ENCODE measurements around the gene CYB5R3. TPM values are rescaled to one million over a fixed set of nuclear protein-coding genes. Genes with fewer than 3 reads are reported as not detected.
A peak's percentile ranks its signal among the peaks of the same experiment; 100 is the strongest.

Gene CYB5R3
- total RNA-seq, 1 experiment from 2014 or later, result 104 TPM

GRCh38 chr22:42686756-42687491 lies 37.7 kb upstream of the CYB5R3 start:
- DNase-seq (ENCODE audit: unreplicated experiment), result no peak
- H3K4me3 Mint-ChIP-seq (ENCODE audit: unreplicated experiment), result peak overlapping the region; percentile 2
- ChIA-PET CTCF (interaction anchor here (0.8 kb wide), 1 partner anchor 54 kb away, joined by 3 read pairs; no protein-coding TSS in a partner anchor), POLR2A (interaction anchor here (0.6 to 4.8 kb wide), 7 partner anchors 17 to 71 kb away, joined by 3 to 30 read pairs (median 4); no protein-coding TSS in a partner anchor)
- TF ChIP-seq, protein P1, sequence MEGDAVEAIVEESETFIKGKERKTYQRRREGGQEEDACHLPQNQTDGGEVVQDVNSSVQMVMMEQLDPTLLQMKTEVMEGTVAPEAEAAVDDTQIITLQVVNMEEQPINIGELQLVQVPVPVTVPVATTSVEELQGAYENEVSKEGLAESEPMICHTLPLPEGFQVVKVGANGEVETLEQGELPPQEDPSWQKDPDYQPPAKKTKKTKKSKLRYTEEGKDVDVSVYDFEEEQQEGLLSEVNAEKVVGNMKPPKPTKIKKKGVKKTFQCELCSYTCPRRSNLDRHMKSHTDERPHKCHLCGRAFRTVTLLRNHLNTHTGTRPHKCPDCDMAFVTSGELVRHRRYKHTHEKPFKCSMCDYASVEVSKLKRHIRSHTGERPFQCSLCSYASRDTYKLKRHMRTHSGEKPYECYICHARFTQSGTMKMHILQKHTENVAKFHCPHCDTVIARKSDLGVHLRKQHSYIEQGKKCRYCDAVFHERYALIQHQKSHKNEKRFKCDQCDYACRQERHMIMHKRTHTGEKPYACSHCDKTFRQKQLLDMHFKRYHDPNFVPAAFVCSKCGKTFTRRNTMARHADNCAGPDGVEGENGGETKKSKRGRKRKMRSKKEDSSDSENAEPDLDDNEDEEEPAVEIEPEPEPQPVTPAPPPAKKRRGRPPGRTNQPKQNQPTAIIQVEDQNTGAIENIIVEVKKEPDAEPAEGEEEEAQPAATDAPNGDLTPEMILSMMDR (IDR thresholded peaks at IDR 0.05; ENCODE audit: unreplicated experiment), result no peak
- peaks cover 29% of the 10 kb centered on the region for H3K4me1 Mint-ChIP-seq (ENCODE audit: insufficient read depth, unreplicated experiment)
- no TSS peak for BruUV-seq (replicated peaks)
- no peaks in the 10 kb centered on the region for H3K9me3 Mint-ChIP-seq (ENCODE audit: unreplicated experiment)
- intact Hi-C loops (cut with micrococcal nuclease), result no loop called here
- H3K27me3 Mint-ChIP-seq (ENCODE audit: insufficient read depth, unreplicated experiment), result no peaks in the 10 kb centered on the region
- peak overlapping the region; percentile 33 for H3K27ac Mint-ChIP-seq (ENCODE audit: low read depth, unreplicated experiment)
- H3K36me3 Mint-ChIP-seq (ENCODE audit: insufficient read depth, unreplicated experiment), result peaks cover 14% of the 10 kb centered on the region

DNA sequence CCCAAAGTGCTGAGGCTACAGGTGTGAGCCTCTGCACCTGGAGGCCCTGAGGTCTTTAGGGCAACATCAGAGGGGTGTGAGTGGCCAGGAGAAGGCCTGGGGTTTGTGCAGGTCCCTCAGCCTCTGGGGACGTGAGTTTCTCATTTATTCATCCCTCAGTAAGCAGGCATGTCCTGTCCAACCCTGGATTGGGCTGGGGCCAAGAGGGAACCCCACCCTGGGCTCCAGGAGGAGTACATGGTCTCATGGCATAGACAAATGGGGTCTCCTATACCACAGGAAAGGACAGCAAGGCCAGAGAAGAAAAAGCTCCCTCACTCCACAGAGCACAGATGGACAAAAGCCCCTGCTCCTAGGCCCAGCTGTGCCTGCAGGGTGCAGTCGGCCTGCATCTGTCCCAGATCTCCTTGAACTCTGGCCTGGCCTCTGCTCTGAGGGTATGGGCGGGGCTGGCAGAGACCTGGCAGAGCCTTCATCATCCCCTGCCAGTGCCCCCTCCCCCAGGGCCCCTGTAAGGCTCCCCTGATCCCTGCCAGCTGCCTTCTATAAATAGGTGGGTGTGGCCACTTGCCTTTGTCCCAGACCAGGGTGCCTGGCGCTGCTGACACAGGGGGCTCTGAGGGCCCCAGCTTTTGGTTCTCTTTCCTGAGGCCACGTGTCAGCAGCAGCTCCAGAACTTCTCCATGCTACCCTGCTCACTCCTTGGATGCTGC lies 36.9 kb upstream of the CYB5R3 start:
- intact Hi-C loops (cut with micrococcal nuclease), result no loop called here
- peak overlapping the region; percentile 2 for H3K4me3 Mint-ChIP-seq (ENCODE audit: unreplicated experiment)
- TF ChIP-seq, protein P1 (IDR thresholded peaks at IDR 0.05; ENCODE audit: unreplicated experiment), result no peak
- ChIA-PET POLR2A (interaction anchor here (0.7 to 4.8 kb wide), 3 partner anchors 16 to 610 kb away, joined by 3 to 30 read pairs (median 5); no protein-coding TSS in a partner anchor), CTCF (interaction anchor here (0.6 to 0.8 kb wide), 2 partner anchors 53 to 91 kb away, joined by 3 read pairs; no protein-coding TSS in a partner anchor)
- no TSS peak for BruUV-seq (replicated peaks)
- peak; percentile 57 for DNase-seq (ENCODE audit: unreplicated experiment)
- peaks cover 11% of the 10 kb centered on the region for H3K36me3 Mint-ChIP-seq (ENCODE audit: insufficient read depth, unreplicated experiment)
- H3K27me3 Mint-ChIP-seq (ENCODE audit: insufficient read depth, unreplicated experiment), result no peaks in the 10 kb centered on the region
- peak overlapping the region; percentile 33 for H3K27ac Mint-ChIP-seq (ENCODE audit: low read depth, unreplicated experiment)
- H3K9me3 Mint-ChIP-seq (ENCODE audit: unreplicated experiment), result no peaks in the 10 kb centered on the region
- H3K4me1 Mint-ChIP-seq (ENCODE audit: insufficient read depth, unreplicated experiment), result peaks cover 30% of the 10 kb centered on the region

- H3K9me3 Mint-ChIP-seq (ENCODE audit: unreplicated experiment), result no peaks in the 10 kb centered on the region
- DNase-seq (ENCODE audit: unreplicated experiment), result no peak
- POLR2A ChIA-PET, result interaction anchor here (0.8 to 1.0 kb wide), 2 partner anchors 8 to 35 kb away, joined by 3 read pairs; partner anchors contain the start of gene CYB5R3
- CTCF ChIA-PET, result no interaction called here
- peaks cover 39% of the 10 kb centered on the region for H3K4me1 Mint-ChIP-seq (ENCODE audit: insufficient read depth, unreplicated experiment)
- H3K4me3 Mint-ChIP-seq (ENCODE audit: unreplicated experiment), result no peak overlapping the region
- intact Hi-C loops (cut with micrococcal nuclease), result no loop called here
- TF ChIP-seq, protein P1 (IDR thresholded peaks at IDR 0.05; ENCODE audit: unreplicated experiment), result no peak
- BruUV-seq (replicated peaks), result no TSS peak
- H3K27ac Mint-ChIP-seq (ENCODE audit: low read depth, unreplicated experiment), result no peak overlapping the region
- H3K36me3 Mint-ChIP-seq (ENCODE audit: insufficient read depth, unreplicated experiment), result peaks cover 11% of the 10 kb centered on the region
- no peaks in the 10 kb centered on the region for H3K27me3 Mint-ChIP-seq (ENCODE audit: insufficient read depth, unreplicated experiment)
Observed at GRCh38 chr22:42684462-42685195, 35.4 kb upstream of the CYB5R3 start.

Data from MCF 10A (cell line).